ENCODE results near the gene FMN1.

DNA sequence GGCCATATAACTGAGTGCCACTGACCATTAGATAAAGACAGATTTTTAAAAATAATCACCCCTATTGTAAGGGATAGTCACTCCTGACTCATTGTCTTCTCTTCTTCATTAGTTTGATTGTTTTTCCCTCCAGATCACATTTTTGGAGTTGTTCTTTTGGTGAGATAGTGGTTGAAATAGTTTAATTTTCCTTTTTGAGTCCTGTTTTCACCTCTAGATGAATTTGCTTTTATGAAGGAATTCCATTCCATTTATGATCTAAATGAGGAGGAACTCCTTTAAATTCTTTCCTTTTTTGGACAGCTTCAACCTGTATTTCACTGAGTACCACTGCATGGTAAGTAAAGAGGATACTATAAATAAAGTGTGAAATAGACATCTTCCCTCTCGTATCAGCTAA lies 364.3 kb downstream of the FMN1 start:
- TF ChIP-seq EZH2 (IDR thresholded peaks at IDR 0.05; ENCODE audit: insufficient read depth, poor library complexity, severe bottlenecking) (no peak), EZH2phosphoT487 (IDR thresholded peaks at IDR 0.05; ENCODE audit: insufficient read depth, low read depth) (no peak)
